Panc1 (cell line): ENCODE data around the gene IGFL1. TPM values are rescaled to one million over a fixed set of nuclear protein-coding genes. Genes with fewer than 3 reads are reported as not detected.
"Not testable (repeated sequence)": the region's sequence is repeated elsewhere in the genome, so short reads cannot be mapped to it uniquely, and the experiment has no call there.

ENCODE experiments used
- ATAC-seq: fragments of 200-7000 bp; cut with Tn5 transposase; 2 replicates; pipeline ENCODE4 v1.9.1; 2020; ENCODE audit warnings: mild to moderate bottlenecking, moderate library complexity
- BruUV-seq: library from RNA; stranded (reverse); fragments of 400-500 nt; replicated peaks from 2 replicates; lab custom pipeline; 2021; lab: Mats Ljungman, UMichigan
- CTCF ChIA-PET: fragments of 300-600 bp; sonication (Branson Sonifier 250); formaldehyde crosslinking; loops from one replicate; lab custom pipeline; 2022; ENCODE audit warnings: antibody characterized with exemption; lab: Charles Lee
- POLR2A ChIA-PET: fragments of 300-600 bp; sonication (Branson Sonifier 250); formaldehyde crosslinking; loops from one replicate; lab custom pipeline; 2022; ENCODE audit warnings: antibody characterized with exemption; lab: Charles Lee
- DNase-seq: peaks from one replicate; pipeline ENCODE4 v3.0.0-alpha.2; 2010; ENCODE audit warnings: low read depth, low spot score
- H3K27ac ChIP-seq: 2 replicates; pipeline ENCODE4 v1.5.1; 2011; ENCODE audit warnings: mild to moderate bottlenecking, low read length, inconsistent platforms
- H3K27me3 ChIP-seq: fragments of 200-500 bp; sonication (Bioruptor generic); 2 replicates; pipeline ENCODE4 v1.6.0; 2014; ENCODE audit warnings: low read length, inconsistent platforms; ENCODE audit not compliant: control insufficient read depth, insufficient read depth
- H3K36me3 ChIP-seq: fragments of 200-500 bp; sonication (Bioruptor generic); 2 replicates; pipeline ENCODE4 v1.5.1; 2014; ENCODE audit warnings: inconsistent platforms, mild to moderate bottlenecking, low read length, moderate library complexity; ENCODE audit not compliant: control insufficient read depth, insufficient read depth
- H3K4me1 ChIP-seq: 2 replicates; pipeline ENCODE4 v1.5.1; 2011; ENCODE audit warnings: inconsistent platforms, mild to moderate bottlenecking, low read length, moderate library complexity; ENCODE audit not compliant: control insufficient read depth, insufficient read depth
- H3K4me3 ChIP-seq, 2 experiments: 2 replicates each; pipeline ENCODE4 v1.5.1; 2011 to 2012; ENCODE audit warnings: low read depth in 2 of 2, low read length in 2 of 2, mild to moderate bottlenecking in 2 of 2, inconsistent platforms in 1 of 2, moderate library complexity in 1 of 2
- H3K9me3 ChIP-seq: fragments of 200-500 bp; sonication (Bioruptor generic); 2 replicates; pipeline ENCODE4 v1.5.1; 2014; ENCODE audit warnings: low read depth, mild to moderate bottlenecking, inconsistent platforms, low read length, moderate library complexity; ENCODE audit not compliant: control insufficient read depth, insufficient read depth
- CTCF ChIP-seq: fragments of 450-650 bp; IDR thresholded peaks from 2 replicates; pipeline ENCODE4 v1.5.1; 2017; ENCODE audit warnings: mild to moderate bottlenecking
- POLR2AphosphoS5 ChIP-seq: IDR thresholded peaks from 2 replicates; pipeline ENCODE4 v1.6.1; 2012; ENCODE audit warnings: mild to moderate bottlenecking, low read depth, low read length, moderate library complexity
- REST ChIP-seq, 2 experiments: IDR thresholded peaks; 2 replicates each; pipeline ENCODE4 v1.6.1; 2011 to 2012; ENCODE audit warnings: low read depth in 2 of 2, control low read depth in 1 of 2, low read length in 1 of 2, mild to moderate bottlenecking in 1 of 2, moderate library complexity in 1 of 2; ENCODE audit not compliant: insufficient read depth in 1 of 2
- SIN3A ChIP-seq: IDR thresholded peaks from 2 replicates; pipeline ENCODE4 v1.6.1; 2012; ENCODE audit warnings: low read depth, mild to moderate bottlenecking, low read length, moderate library complexity, borderline replicate concordance; ENCODE audit not compliant: insufficient read depth
- TCF7L2 ChIP-seq: IDR thresholded peaks from 2 replicates; pipeline ENCODE4 v1.6.1; 2011; ENCODE audit warnings: mild to moderate bottlenecking, low read depth, low read length, inconsistent platforms
- in situ Hi-C: cut with HindIII; loops from 2 replicates; pipeline ENCODE4 v1.10.0; 2016; ENCODE audit warnings: low sequenced_read_pairs, low pct_unique_long_range_greater_than_20kb
- intact Hi-C: fragments of 100-400 bp; cut with micrococcal nuclease; formaldehyde crosslinking; loops from one replicate; pipeline ENCODE4 v1.10.0; 2022; ENCODE audit not compliant: unreplicated experiment
- total RNA-seq: library from RNA; stranded (reverse); gene quantifications from one replicate; pipeline ENCODE4 v1.2.1, GENCODE V29; 2021; ENCODE audit not compliant: unreplicated experiment

Gene IGFL1
- total RNA-seq, 1 experiment from 2014 or later: not detected

- ChIA-PET CTCF (interaction anchor here (0.7 kb wide), 1 partner anchor 219 kb away, joined by 15 read pairs; the partner anchor contains the start of gene PGLYRP1), POLR2A (no interaction called here)
- Histone ChIP-seq H3K4me3 (no peak overlapping the region), H3K4me1 (no peaks in the 10 kb centered on the region), H3K9me3 (no peaks in the 10 kb centered on the region), H3K27ac (no peak overlapping the region), H3K27me3 (peaks cover 11% of the 10 kb centered on the region), H3K36me3 (no peaks in the 10 kb centered on the region)
- DNase-seq: no peak
- intact Hi-C loops: no loop called here
- ATAC-seq: no peak
- no peak for TF ChIP-seq TCF7L2
- no peak for TF ChIP-seq CTCF
- no peak for TF ChIP-seq SIN3A
- TF ChIP-seq REST (IDR thresholded peaks at IDR 0.05; ENCODE audit: insufficient read depth in 1 of 2, low read depth in 2 of 2, low read length in 1 of 2): no peak
- TF ChIP-seq POLR2AphosphoS5: no peak
- in situ Hi-C loops: no loop called here
- BruUV-seq: no TSS peak
Measured at GRCh38 chr19:46241626-46242025, 12.1 kb downstream of the IGFL1 start.

- H3K9me3 ChIP-seq, H3K4me1 ChIP-seq, H3K36me3 ChIP-seq, CTCF ChIA-PET, H3K4me3 ChIP-seq, POLR2A ChIA-PET, DNase-seq, ATAC-seq, in situ Hi-C loops, H3K27ac ChIP-seq, BruUV-seq, intact Hi-C loops: not testable (repeated sequence)
- H3K27me3 ChIP-seq: peaks cover 11% of the 10 kb centered on the region
Measured at GRCh38 chr19:46243081-46243654, 13.6 kb downstream of the IGFL1 start.

- TF ChIP-seq TCF7L2 (no peak), CTCF (no peak), REST (IDR thresholded peaks at IDR 0.05; ENCODE audit: insufficient read depth in 1 of 2, low read depth in 2 of 2, low read length in 1 of 2) (no peak), SIN3A (no peak), POLR2AphosphoS5 (no peak)
- no peaks in the 10 kb centered on the region for H3K9me3 ChIP-seq
- no peak for DNase-seq
- BruUV-seq: no TSS peak
- H3K27ac ChIP-seq: no peak overlapping the region
- H3K36me3 ChIP-seq: no peaks in the 10 kb centered on the region
- no peaks in the 10 kb centered on the region for H3K4me1 ChIP-seq
- in situ Hi-C loops (no loop called here), intact Hi-C loops (no loop called here)
- H3K27me3 ChIP-seq: 0 out of 2 replicates have a peak, but pooled peaks cover 2% of the 10 kb centered on the region
- CTCF ChIA-PET: no interaction called here
- no peak overlapping the region for H3K4me3 ChIP-seq
- no peak for ATAC-seq
- POLR2A ChIA-PET: no interaction called here
Measured at GRCh38 chr19:46250076-46250735, 20.7 kb downstream of the IGFL1 start.
